ENCODE measurements around the gene SDK1.
"Not testable (repeated sequence)": the region's sequence is repeated elsewhere in the genome, so short reads cannot be mapped to it uniquely, and the experiment has no call there.

The SDK1 gene

DNA sequence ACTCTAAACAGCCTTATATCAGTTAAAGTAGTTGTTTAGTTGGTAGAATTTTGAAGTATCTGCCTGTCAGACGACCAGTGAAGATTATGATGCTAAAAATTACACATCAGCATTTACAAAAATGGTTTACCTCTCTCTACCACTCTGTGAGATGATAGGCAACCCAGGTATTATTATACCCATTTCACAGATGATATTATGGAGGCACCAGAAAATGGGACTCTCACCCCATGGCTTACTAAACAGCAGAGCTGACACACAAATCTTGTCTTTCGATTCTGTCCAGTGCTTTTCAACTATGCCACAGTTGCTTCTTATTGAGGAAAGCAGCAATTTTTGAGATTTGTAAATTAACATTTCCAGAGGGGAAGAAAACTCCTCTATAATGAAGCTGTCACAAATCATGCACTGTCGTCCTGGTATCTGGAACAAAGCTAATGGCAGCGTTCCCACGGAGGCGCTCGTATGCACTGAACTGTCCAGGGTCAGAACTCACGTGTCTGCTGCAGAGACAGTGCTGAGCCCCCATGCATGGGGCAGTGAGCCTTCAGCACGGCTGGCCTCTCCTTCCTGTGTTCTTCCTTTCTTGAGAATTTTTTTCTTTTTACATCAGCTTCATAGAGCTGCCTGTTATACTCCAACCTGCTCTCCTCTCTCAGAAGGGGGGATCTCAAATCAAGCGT, 381.1 kb downstream of the SDK1 start:
- no peak for DNase-seq

DNA sequence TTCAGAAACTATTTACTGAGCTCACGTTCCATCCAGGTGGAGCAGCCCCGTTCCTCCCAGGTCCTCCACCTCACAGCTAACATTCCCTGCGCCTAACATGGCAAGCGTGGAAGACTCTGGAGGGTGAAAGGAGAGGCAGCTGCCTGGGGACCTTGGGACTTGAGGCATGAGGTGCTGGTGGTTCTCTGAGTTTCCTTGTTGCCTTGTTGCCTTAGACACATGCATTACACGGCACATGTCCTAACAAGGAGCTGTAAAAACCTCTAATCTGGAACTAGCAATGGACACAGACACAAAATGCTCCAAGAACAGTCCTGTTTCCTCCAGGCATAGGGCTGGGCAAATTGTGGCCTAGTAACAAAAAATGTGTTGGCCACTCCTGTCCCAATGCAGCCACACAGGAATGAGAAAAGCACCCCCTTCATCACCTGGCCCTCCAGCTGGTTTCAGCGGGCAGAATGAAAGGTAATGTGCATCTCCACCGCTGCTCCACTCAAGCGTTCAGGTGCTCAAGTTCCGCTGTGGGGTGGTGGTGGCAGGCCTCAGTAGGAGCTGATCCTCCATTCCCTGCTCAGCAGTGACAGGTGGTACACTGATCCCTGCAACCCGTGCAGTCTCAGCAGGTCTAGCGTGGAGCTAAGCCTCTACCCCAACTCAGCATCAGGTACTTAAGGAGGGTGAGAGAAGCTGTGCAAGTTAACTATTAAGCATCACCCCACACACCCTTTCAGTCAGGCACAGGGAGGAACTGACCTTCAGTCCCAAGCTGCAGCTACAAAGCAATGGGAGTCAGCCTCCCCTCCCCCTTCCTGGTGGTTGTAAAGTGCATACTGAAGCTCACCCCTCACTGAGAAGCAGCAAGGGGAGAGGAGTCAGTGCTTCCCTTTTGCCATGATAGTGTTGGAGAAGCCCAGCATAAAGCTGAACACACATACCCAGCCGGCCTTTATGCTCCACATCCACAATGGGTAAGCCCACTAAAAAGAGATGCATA, 382.8 kb downstream of the SDK1 start:
- DNase-seq, result no peak

DNA sequence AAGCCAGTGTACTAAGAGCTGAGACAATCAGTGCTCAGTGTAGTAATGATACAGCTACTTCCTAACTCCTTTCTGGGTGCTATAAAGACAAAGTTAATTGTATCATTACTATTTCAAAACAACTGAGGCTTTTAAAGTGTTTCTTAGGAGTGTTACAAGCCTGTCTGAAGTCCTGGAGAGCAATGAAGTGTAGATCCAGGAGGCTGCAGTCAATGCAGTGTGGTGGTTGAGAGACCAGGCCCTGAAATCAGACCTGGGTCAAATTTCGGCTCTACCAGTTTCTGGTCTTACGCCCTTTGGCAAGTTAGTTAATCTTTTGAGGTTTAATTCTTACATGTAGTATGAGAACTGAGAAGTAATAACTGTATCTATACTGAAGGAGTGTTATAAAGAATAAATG, 387.0 kb downstream of the SDK1 start:
- DNase-seq, result no peak

DNA sequence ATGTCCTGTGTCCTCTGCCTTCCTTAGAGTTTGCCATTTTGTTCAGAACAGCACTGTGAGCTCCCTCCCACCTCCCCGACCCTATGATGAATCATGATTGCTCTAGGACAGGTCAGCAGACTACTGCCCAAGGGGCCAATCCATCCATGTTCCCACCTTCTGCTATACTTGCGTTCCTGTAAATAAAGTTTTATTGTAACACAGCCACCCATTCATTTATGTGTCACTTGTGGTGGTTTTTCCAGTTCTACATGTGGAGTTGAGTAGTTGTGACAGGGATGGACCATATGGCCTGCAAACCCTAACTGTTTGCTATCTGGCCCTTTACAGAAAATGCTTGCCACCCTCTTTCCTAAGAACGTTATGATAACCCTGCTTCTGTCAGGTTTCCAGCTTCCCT, 387.8 kb downstream of the SDK1 start:
- no peak for DNase-seq

DNA sequence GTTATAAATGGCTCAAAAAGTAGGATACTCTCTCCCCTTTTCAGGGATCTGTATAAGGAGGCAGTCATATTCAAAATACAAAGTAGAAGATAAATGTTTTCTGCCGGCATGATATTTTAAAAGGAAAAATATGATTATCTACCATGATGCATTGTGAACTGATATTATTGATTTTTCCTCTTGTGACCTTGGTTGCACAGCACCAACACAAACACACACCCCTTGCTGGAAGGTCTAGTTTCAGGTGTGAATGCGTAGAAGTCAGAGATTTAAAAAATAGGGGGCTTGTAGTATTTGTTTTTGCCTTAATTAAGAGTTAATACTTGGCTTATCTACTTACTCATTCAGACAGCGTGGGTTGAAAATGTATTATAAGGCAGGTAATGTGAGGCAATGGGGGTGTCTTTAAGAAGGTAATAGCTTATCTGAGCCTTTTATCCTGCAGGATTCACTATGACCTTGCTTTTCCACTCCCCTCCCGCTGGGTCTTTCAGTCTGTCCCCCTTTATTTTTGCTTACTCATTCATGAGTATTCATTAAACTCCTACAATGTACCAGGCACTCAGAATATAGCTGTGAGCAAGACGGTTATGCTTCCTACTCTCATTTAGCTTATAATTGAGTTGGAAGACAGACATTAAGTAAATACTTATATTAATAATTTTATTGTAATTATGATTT, 390.6 kb downstream of the SDK1 start:
- no peak for DNase-seq

DNA sequence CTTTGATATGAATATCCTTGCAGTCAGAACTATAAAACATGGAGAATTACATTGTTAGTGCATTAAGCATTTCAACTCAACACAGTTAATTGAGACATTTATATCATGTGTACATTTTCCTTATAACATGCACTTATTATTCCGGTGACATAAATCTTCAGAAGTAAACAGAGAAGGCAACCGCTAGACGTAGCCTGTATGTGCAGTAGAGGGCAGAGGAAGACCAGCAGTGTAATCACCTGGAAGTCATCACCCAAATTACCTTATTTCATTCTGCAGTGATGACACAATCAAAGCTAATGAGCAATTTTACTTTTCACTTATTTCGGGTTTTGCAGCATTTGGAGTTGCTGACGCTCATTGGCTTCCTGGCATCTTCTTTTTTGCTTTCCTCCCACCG, 394.6 kb downstream of the SDK1 start:
- DNase-seq, result no peak

DNA sequence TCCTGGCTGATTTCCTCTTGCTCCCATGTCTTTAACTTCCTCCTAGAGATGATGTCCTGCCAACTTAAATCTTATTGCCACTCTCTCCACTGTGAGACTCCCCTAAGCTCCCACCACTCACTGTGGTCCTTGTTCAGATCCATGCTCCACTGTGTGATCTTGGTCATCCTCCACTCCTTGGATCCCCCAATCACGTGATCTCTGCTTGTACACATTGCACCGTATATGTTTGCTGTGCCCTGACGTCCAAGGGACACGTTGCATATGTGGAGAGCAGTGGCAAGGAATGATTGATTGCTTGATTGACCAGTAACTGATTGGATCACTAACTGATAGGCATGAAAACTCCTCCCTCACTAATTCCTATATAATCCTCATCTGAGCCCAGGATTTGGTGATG, 395.1 kb downstream of the SDK1 start:
- no peak for DNase-seq

DNA sequence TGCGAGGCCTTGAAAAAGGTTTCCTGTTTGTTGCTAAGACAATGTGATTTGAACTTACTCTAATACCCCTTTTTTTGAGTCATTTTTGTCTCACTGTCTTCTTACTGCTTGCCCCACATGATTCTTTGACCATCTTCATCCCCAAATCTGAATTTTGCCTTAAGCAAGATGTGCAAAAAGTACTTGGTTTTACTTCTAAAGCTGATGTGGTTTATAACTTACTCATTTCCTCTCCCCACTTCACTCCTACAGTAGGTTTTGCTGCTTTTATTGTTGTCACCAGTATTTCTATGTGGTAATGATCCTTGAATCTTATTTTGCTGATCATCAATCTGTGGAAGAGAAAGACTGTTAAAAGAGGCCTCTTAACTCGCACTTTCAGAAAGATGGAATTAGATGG, 396.4 kb downstream of the SDK1 start:
- DNase-seq, result no peak

DNA sequence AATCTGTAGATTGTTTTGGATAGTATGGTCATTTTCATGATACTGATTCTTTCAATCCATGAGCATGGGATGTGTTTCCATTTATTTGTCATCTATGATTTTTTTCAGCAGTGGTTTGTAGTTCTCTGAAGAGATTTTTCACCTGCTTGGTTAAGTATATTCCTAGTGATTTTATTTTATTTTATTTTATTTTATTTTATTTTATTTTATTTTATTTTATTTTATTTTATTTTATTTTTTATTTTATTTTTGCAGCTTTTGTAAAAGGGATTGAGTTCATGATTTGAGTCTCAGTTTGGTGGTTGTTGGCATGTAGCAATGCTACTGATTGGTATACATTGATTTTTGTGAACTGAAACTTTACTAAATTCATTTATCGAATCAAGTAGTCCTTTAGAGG, 404.2 kb downstream of the SDK1 start:
- DNase-seq, result no peak

DNA sequence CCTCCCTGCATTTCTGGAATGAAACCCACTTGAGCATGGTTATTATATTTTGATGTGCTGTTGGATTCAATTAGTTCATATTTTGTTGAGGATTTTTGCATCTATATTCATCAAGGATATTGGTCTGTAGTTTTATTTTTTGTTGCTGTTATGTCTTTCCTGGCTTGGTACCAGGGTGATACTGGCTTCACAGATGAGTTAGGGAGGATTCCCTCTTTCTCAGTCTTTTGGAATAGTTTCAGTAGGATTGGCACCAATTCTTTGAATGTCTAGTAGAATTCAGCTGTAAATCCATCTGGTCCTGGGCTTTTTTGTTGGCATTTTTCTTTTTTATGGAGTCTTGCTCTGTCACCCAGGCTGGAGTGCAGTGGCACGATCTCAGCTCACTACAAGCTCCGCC, 405.0 kb downstream of the SDK1 start:
- not testable (repeated sequence) for DNase-seq

DNA sequence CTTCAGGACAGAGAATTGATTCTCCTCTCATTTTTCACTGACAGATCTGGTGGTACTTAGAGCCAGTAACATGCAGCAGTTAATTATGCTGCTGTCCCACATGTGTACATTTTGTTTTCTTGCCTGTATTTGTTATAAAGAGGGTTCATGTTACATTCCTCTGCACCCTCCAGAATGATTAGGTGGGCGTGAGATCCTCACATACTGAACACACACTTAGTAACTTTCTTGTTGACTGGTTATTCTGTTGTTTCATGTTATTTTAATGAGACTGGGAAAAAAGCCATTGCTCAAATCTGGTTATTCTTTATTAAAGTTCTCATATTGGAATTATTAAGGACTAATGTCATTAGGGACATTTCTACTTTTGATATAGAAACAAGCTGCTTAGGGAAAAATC, 409.1 kb downstream of the SDK1 start:
- DNase-seq, result no peak

DNA sequence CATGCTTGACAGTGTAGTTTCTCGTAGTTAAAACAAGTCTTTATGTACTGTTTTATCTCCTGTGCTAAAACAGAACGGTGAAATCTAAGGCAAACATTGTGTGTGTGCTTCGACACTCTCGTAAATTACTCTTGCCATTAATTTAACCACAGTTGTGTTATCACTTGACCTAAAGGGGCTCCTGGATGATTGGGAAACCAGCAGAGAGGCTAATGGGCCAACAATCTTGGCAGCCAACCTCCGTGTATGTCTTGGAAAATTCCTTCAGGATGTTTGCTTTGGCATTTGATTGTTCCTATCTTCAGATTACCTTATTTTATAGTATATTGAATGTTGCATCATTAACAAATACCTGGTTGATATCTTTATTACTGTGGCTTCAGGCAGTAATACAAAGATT, 409.5 kb downstream of the SDK1 start:
- no peak for DNase-seq

DNA sequence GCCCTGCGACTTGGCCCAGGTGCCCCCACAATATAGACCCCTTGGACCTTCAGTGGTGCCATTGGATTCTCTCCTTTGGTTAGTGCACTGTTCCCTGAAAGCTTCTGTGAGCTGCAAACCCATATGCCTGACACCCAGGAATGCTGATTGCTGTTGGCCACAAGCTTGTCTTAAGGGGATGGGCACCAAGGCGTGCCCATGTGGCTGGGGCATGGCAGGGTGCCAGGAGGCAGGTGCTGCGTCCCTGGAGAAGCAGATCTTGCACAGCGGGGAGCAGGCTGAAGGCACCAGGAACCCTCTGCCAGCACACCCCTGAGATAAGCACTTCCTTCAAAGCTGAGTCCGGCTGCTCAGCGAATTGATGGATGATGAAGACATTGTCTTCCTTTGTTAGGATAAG, 411.8 kb downstream of the SDK1 start:
- DNase-seq, result no peak

DNA sequence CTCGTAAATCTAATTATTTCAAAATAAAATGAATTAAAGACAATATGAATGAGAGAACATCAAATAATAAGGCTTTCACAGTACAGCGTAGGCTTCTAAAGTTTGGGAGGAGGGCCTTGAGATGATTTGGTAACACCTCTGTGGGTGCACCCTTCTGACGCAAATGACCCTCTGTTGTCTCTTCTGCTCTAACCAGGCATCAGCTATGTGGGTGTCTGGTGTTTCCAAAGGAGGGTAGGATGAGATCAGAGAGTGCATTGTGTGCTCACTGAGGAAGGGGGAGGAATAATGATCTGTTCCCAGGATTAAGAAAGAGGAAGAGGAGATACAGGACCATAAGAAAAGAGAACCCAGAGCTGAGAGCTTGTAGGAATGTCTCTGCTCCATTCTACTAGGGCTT, 420.4 kb downstream of the SDK1 start:
- DNase-seq, result no peak

DNA sequence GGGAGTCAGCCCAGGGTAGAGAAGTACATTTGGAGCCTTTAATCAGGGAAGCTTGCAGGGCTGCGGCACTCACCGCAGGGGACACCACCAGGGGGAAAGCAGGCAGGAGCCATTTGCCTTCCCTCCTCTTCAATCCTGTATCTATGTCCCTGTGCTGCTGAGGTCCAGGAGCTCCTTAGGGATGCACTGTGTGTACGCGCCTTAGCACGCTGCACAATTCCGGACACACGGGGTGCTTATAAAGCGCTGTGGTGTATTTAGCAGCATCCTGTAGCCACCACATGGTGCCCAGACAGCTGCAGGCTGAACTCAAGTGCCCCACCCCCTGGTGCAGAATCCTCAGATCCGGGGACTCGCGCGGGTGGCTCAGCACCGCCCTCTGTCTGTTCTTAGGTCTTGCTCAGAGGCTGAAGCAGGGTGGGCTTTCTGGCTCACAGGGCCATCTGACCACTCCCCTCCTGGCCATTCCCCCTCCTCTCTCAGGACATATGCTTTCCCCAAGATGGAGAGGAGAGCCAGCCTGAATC, 421.4 kb downstream of the SDK1 start:
- DNase-seq, result no peak

DNA sequence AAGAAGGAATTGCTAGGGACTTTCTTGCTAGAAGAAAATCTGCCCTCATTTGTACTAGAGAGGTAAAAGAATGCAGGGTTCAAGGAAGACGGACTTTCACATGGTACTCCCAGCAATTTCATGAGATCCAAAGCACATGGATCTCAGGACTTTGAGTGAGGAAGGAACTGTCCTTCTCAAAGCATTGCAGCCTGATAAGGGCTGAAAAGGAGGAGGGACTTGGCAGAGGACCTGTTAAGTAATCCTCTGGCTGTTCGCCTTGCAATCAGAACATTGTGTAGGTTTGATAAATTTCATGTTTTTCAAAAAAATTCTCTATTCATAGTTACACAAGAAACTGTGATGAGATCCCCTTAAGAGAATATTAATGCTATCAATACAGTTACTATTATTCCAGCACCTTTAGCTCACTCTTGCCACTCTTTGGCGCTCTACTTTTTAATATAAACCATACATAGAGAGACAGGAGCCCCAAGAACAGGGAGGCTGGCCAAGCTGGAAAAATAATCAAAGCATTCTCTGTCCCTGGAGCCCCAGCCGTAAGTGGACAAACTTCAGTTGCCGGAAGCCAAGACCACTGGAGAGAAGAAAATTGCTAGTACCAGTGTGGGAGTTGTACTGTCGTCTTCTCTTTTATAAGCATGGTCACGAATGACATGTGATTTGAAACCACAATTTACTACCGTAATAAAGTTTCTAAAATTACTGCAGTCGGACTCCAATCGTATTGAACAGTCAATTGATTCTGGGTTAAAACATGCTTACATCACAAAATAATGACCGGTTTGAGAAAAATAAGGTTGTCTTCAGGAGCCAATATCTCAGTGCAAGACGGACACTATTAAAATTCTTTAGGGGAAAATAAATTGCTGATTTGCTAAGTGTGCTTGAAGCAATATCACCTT, 424.4 kb downstream of the SDK1 start:
- DNase-seq, result no peak

DNA sequence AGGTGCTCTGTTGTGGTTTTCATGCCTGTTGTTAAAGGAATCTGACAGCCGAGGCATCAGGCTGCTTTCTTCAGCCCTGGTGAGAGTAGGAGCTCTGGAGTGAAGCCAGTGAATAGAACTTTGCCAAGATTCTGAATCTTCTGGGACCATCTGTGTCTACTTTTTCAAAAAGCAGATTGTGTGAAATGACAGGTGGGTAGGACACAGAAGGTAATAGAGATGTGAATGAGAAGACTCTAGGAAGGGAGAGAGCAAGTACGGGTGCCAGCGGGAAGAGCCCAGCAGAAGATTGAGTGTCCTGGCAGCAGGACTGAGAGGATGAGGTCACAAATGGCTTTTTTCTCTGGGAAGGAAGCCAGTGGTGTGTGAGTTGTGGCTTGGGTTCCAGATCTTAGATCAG, 429.2 kb downstream of the SDK1 start:
- DNase-seq, result no peak

DNA sequence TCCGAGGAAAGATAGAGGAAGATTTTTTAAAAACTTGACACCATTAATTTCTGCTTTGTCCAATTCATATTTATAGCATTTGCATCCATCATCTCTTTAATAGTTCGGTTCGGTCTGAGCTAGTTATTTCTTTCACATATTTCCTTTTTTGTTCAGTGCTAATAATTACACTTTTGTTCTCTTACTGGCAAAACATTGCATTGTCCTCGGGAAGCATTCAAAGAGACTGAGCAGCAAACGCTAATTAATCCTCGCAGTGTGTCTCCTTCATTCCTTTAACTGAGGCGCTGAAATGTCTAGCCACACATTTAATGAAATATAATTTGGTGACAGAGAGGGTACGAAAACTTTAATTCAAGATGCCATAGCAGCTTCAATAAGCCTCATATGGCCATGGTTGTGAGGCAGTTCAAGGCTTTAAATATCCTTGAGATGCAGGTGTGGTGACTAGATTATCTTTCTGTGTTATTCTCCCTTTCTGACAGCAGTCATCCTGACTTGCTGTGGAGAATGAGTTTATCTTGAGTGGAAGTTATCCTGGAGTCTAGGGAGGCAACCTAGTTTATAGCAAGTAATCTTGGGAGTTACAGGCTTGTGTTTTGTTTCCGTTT, 431.4 kb downstream of the SDK1 start:
- no peak for DNase-seq

DNA sequence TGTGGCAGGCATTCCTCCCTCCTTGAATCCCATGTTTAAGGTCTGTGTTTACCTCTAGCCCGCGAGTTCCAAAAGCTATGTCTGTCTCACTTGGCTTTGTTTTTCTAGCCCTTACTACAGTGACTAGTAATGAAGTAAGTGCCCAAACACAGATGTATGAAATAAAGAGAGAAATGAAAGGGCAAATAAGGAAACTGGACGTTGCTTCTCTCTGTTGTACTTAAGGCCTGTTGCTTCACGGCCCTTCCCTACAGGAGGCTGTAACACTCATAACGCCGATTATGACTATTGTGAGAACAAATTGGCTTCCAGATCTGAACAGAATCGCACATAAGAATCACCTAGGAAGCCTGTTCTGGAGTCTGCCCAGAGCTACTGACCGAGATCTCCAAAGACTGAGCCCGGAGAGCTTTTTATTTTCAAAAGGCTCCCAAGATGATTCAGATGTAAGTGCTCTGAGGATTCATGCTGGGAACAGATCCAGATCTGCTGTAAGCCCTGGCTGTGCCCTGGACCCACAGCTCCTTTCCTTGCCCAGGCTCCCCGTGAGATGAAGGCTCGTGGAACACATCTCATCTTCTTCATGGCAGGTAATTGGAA, 432.6 kb downstream of the SDK1 start:
- no peak for DNase-seq

DNA sequence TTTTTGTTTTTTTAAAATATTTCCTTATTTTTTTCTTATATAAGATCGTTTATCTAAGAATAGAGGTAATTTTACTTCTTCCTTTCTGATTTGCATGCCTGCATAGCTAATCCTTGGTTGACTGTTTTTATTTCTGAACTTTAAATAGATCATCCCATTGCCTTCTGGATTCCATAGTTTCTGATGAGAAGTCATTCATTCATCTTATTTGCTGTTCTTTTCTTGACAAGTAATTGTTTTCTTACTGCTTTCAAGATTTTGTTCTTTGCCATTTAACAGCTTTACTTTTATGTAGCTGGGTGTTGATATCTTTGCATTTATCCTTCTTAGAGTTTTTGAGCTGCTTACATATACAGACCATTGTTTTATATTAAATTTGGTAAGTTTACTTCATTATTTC, 437.9 kb downstream of the SDK1 start:
- no peak for DNase-seq

DNA sequence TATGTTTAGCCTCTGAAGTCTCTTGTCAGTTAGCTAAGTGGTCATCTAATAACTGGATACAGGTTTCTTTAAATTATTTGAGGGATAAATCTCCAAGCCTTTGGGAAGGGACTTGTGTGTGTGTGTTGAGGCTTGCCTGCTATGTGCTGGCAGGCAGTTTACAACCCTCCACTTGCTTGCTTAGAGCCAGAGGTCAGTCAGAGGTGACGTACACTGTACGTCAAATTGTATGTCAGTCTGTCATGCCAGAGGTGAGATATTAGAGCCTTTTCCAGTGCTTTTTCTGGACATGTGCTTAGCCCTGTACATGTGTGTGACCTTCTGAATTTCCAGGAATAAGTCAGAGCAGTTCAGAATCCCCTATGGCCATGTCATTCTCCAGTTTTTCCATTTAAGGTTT, 438.9 kb downstream of the SDK1 start:
- DNase-seq, result no peak

DNA sequence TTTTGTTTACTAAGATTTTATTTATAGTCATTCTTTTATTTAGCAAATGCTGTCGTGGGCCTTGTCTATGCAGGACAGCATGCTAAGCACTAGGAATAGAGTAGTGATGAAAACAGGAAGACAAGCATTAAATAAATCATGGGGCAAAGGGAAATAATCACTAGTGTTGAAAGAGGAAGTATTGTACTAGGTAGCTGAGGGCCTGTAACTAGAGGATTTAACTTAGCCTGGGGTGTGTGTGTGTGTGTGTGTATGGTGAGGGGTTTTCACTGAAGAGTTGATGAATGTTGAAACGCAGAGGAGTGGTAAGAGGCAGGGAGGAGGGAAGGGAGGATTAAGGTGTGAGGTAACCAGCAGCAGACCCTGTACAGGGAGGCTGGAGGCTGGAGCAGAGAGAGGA, 446.4 kb downstream of the SDK1 start:
- DNase-seq, result no peak
